ENCODE results near the gene UCN2. TPM values are rescaled to one million over a fixed set of nuclear protein-coding genes. Genes with fewer than 3 reads are reported as not detected.

The UCN2 gene, protein sequence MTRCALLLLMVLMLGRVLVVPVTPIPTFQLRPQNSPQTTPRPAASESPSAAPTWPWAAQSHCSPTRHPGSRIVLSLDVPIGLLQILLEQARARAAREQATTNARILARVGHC
- total RNA-seq = not detected

- Mint-ChIP-seq H3K27ac (no peak within 1 kb of the TSS), H3K4me1 (peaks cover 42% of the 10 kb centered on the region), H3K36me3 (ENCODE audit: low read depth) (no peaks in the 10 kb centered on the region), H3K27me3 (no peaks in the 10 kb centered on the region), H3K9me3 (no peaks in the 10 kb centered on the region), H3K4me3 (no peak within 1 kb of the TSS)
- ChIA-PET CTCF (interaction anchor here (1.4 to 1.9 kb wide), 2 partner anchors 15 to 163 kb away, joined by 5 to 6 read pairs; no protein-coding TSS in a partner anchor), POLR2A (interaction anchor here (1.3 kb wide), 1 partner anchor 16 kb away, joined by 3 read pairs; no protein-coding TSS in a partner anchor)
- no peak for DNase-seq
These were observed at the start of gene UCN2 for GRCh38 chr3:48563382-48563918. UCN2 (minus strand) TSS chr3:48563781; CDS start chr3:48563124, 657 bp downstream.

GRCh38 chr3:48612309-48612708 lies 48.7 kb upstream of the UCN2 start:
- CTCF ChIA-PET = interaction anchor here (0.6 to 4.8 kb wide), 6 partner anchors 23 to 580 kb away, joined by 3 to 27 read pairs (median 4); partner anchors contain the start of genes SLC26A6 and WDR6
- Mint-ChIP-seq H3K27ac (no peak overlapping the region), H3K9me3 (peaks cover 4% of the 10 kb centered on the region), H3K27me3 (no peaks in the 10 kb centered on the region), H3K36me3 (ENCODE audit: low read depth) (peaks cover 18% of the 10 kb centered on the region), H3K4me3 (no peak overlapping the region), H3K4me1 (peaks cover 34% of the 10 kb centered on the region)
- no peak for DNase-seq
- POLR2A ChIA-PET = interaction anchor here (1.6 kb wide), 1 partner anchor 10 kb away, joined by 5 read pairs; no protein-coding TSS in a partner anchor

DNA sequence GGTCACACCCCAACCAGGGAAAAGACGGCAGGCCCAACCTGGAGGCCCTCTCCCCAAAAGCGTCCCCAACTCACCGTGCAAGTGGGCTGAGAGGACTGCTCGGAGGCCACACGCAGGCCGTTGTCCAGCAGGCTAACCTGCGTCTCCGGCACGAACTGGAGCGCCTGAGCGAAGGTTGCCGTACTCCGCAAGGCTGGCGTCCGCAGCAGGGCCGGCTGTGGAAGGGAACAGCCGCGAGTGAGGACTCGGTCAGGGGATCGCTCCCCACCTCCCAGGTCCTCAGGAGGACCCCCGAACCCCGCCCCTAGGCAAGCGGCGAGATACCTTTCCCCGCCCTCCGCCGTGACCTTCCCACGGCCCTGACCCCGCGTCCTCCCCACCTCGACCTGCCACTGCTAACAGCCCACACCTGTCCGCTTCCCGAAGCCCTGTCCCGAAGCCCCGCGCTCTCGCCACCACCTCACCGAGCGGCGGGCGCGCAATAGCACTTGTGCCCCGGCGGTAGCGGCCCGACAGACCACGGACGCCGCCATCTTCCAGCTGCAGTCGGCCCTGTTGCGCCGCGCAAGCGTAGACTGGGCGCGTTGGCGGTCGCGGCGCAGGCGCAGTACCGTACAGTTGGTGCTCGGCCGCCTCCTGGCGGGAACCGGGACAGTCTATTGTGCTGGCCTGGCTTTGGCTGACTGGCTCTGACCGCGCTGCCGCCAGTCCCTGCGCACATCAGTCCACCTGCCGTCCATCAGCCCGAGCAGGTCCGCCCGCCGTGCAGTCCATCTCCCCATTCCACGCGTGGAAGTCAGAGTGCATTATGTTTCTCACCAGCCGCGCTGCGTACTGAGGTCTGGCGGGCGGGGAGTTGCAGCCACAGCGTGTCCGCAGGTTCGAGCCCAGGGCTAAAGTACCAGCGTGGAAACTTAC lies 45.8 kb upstream of the UCN2 start, which contains the start of gene UQCRC1:
Gene UQCRC1 (minus strand): TSS at position 559 of the 918 bp plus-strand sequence. CDS start 26 bp downstream, at position 533.
- Mint-ChIP-seq H3K27me3 (no peaks in the 10 kb centered on the region), H3K4me3 (peak within 1 kb of the TSS; percentile 99), H3K4me1 (peaks cover 31% of the 10 kb centered on the region), H3K27ac (peak within 1 kb of the TSS; percentile 95), H3K36me3 (ENCODE audit: low read depth) (peaks cover 29% of the 10 kb centered on the region), H3K9me3 (no peaks in the 10 kb centered on the region)
- ChIA-PET CTCF (interaction anchor here (0.6 to 4.8 kb wide), 9 partner anchors 8 to 208 kb away, joined by 3 to 27 read pairs (median 4); partner anchors contain the start of genes CELSR3, SLC26A6 and TMEM89), POLR2A (interaction anchor here (0.8 to 1.5 kb wide), 4 partner anchors 10 to 363 kb away, joined by 3 to 9 read pairs (median 3); partner anchors contain the start of gene SLC26A6)
- peak; percentile 94 for DNase-seq

GRCh38 chr3:48607519-48607918 lies 43.9 kb upstream of the UCN2 start:
- no peak for DNase-seq
- ChIA-PET POLR2A (no interaction called here), CTCF (no interaction called here)
- Mint-ChIP-seq H3K27ac (no peak overlapping the region), H3K4me1 (peaks cover 20% of the 10 kb centered on the region), H3K4me3 (no peak overlapping the region), H3K27me3 (no peaks in the 10 kb centered on the region), H3K36me3 (ENCODE audit: low read depth) (peaks cover 44% of the 10 kb centered on the region), H3K9me3 (no peaks in the 10 kb centered on the region)

- no peak for DNase-seq
- Mint-ChIP-seq H3K27ac (no peak overlapping the region), H3K4me3 (no peak overlapping the region), H3K36me3 (ENCODE audit: low read depth) (peaks cover 66% of the 10 kb centered on the region), H3K27me3 (no peaks in the 10 kb centered on the region), H3K4me1 (no peaks in the 10 kb centered on the region), H3K9me3 (no peaks in the 10 kb centered on the region)
- CTCF ChIA-PET = no interaction called here
- POLR2A ChIA-PET = interaction anchor here (1.4 kb wide), 1 partner anchor 11 kb away, joined by 5 read pairs; no protein-coding TSS in a partner anchor
These were observed 38.0 kb upstream of the UCN2 start for GRCh38 chr3:48601622-48601994.

DNA sequence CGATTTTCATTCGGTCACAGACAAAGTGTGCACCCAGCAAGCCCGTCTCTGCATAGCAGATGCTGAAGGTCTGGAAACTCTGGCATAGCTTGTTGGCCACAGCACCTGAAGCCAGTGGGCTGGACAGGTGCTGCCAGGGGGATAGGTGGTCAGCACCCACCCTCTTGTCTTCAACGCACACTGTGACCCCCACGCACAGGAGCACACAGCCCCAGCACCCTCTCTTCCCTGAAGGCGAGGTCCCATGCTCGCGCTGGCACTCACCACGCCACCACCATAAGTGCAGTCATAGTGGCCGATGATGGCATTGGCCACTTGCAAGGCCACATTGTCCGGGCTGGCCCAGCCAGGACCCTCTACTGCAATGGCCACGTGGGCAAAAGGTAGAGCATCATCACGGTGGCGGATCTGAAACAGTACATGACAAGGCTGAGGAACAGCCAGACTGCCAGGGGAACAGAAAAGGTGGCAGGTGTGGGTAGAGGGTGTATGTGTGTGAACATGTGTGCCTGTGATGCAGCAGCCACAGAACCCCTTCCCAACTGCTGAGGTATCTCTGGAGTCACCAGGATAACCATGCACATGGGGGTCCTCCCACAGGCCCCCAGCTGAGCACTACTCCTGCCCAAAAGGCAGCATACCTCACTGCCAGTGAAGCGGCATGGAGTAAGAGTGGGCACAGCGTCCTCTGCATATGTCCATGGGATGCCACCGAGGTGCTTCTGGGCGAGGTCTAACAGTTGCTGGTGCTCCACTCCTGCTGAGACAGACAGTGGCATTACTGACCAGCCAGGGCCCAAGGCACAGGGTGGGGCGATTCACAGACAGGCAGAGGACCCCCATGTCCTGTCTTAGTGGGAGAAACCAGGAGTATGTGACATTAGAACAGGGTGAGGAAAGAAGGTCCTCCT lies 37.4 kb upstream of the UCN2 start:
- peaks cover 3% of the 10 kb centered on the region for H3K27me3 Mint-ChIP-seq
- H3K36me3 Mint-ChIP-seq (ENCODE audit: low read depth) = peaks cover 65% of the 10 kb centered on the region
- H3K4me3 Mint-ChIP-seq = no peak overlapping the region
- ChIA-PET CTCF (no interaction called here), POLR2A (interaction anchor here (1.4 kb wide), 1 partner anchor 12 kb away, joined by 5 read pairs; no protein-coding TSS in a partner anchor)
- no peak overlapping the region for H3K27ac Mint-ChIP-seq
- DNase-seq = no peak
- no peaks in the 10 kb centered on the region for H3K9me3 Mint-ChIP-seq
- H3K4me1 Mint-ChIP-seq = peaks cover 2% of the 10 kb centered on the region

DNA sequence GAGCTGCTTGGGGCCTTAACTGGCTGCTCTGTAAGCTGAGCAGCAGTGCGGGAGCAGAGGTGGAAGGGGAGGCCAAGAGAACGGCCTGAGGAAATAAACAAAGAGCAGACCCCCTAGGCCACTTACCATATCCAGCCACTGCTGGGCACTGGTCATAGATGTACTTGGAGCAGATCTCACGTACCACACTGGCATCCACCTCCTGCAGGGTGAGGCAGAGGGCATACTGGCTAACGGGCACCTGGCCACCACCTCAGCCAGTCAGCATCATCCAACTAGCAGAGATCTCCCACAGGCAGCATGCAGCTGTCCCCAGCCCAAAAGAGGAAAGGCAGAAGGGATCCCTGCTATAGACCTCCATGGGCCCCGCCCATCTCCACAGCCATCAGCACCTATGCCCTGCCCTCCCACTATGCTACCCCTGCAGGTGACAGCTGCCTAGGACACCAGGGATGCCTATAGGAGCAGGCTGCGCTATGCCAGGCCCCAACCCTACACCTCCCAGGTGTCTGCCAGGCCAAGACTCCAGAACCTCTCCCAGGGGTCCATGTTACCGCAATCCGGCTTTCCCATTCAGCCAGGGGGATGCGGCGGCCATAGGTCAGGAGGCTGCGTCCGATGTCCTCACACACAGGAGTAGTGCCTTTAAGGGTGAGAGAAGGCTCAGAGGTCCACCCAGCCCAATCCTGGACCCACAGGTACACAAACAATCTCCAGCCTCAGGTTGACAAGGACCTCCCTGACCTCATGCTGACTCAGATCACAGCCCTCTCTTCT lies 36.1 kb upstream of the UCN2 start:
- Mint-ChIP-seq H3K4me3 (no peak overlapping the region), H3K27me3 (peaks cover 8% of the 10 kb centered on the region), H3K36me3 (ENCODE audit: low read depth) (peaks cover 54% of the 10 kb centered on the region), H3K27ac (no peak overlapping the region), H3K9me3 (no peaks in the 10 kb centered on the region), H3K4me1 (peaks cover 2% of the 10 kb centered on the region)
- ChIA-PET POLR2A (no interaction called here), CTCF (no interaction called here)
- DNase-seq = no peak

DNA sequence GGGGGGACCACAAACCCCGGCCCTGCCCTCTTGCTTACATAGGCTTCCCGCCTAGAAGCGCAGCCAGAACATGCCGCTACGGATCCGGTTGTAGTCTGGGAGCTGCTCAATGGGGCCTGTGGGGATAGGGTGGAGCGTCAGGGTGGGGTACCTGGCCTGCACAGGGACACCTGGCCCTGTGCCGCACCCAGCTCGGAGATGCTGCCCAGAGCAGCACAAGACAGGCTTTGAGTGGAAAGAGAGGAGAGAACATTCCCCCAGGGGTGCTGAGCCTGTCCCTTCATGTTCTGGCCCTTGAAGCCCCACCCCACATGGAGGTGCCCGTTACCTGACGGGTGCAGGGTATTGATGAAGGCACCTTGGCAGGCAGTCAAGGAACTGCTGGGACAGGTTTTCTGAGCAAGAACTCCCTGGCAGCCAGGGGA lies 35.5 kb upstream of the UCN2 start:
- peaks cover 7% of the 10 kb centered on the region for H3K4me1 Mint-ChIP-seq
- CTCF ChIA-PET = no interaction called here
- no peak for DNase-seq
- peaks cover 48% of the 10 kb centered on the region for H3K36me3 Mint-ChIP-seq (ENCODE audit: low read depth)
- no peak overlapping the region for H3K27ac Mint-ChIP-seq
- no peak overlapping the region for H3K4me3 Mint-ChIP-seq
- POLR2A ChIA-PET = no interaction called here
- H3K27me3 Mint-ChIP-seq = peaks cover 13% of the 10 kb centered on the region
- H3K9me3 Mint-ChIP-seq = no peaks in the 10 kb centered on the region

- H3K27me3 Mint-ChIP-seq = peaks cover 16% of the 10 kb centered on the region
- peaks cover 7% of the 10 kb centered on the region for H3K4me1 Mint-ChIP-seq
- no peak overlapping the region for H3K27ac Mint-ChIP-seq
- H3K4me3 Mint-ChIP-seq = no peak overlapping the region
- CTCF ChIA-PET = interaction anchor here (1.0 kb wide), 1 partner anchor 58 kb away, joined by 3 read pairs; no protein-coding TSS in a partner anchor
- no peak for DNase-seq
- H3K36me3 Mint-ChIP-seq (ENCODE audit: low read depth) = peaks cover 44% of the 10 kb centered on the region
- POLR2A ChIA-PET = no interaction called here
- H3K9me3 Mint-ChIP-seq = no peaks in the 10 kb centered on the region
These were observed 34.9 kb upstream of the UCN2 start for GRCh38 chr3:48598323-48599076.

- H3K27me3 Mint-ChIP-seq = peaks cover 19% of the 10 kb centered on the region
- H3K36me3 Mint-ChIP-seq (ENCODE audit: low read depth) = peaks cover 34% of the 10 kb centered on the region
- ChIA-PET POLR2A (no interaction called here), CTCF (interaction anchor here (1.0 kb wide), 1 partner anchor 59 kb away, joined by 3 read pairs; no protein-coding TSS in a partner anchor)
- H3K9me3 Mint-ChIP-seq = no peaks in the 10 kb centered on the region
- no peak overlapping the region for H3K4me3 Mint-ChIP-seq
- H3K27ac Mint-ChIP-seq = no peak overlapping the region
- DNase-seq = no peak
- H3K4me1 Mint-ChIP-seq = peaks cover 7% of the 10 kb centered on the region
These were observed 33.8 kb upstream of the UCN2 start for GRCh38 chr3:48597408-48597800.

DNA sequence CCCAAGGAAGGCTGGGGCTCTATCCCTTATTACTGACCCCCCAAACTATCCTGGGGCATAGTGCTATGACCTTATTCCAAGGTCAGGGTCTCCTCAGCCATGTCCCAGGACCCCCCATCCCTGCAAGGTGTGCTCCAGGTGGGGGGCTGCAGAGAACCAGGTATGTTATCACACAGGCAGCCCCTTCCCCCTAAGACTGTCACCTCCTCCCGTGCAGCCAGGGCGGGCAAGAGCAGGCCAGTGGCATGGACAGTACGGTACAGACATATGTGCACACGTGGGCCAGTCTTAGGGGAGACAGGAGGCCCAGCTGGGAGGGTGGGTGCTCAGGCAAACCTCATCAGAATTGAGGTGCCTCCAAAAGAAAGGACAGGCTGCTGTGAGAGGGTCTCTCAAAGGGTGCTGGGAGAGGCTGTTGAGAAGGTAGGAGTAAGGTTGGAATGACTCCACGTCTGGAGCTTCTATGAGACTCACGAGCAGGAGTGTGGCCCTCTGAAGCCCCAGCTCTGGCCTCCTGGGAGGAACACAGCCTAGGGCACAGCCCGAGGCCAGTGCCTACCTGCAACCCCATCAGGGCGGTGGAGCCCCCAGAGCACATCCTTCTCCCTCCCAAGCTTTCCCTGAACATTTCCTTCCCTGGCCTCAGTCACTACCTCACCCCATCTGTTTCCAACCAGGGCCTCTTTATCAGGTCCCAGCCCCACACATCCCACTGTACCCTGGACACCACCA lies 33.3 kb upstream of the UCN2 start:
- ChIA-PET CTCF (no interaction called here), POLR2A (no interaction called here)
- Mint-ChIP-seq H3K4me3 (no peak overlapping the region), H3K9me3 (no peaks in the 10 kb centered on the region), H3K36me3 (ENCODE audit: low read depth) (peaks cover 29% of the 10 kb centered on the region), H3K27me3 (peaks cover 19% of the 10 kb centered on the region), H3K27ac (no peak overlapping the region), H3K4me1 (peaks cover 7% of the 10 kb centered on the region)
- DNase-seq = no peak

Data from activated CD4-positive, alpha-beta memory T cell treated with anti-CD3 and anti-CD28 coated beads, Interleukin-2, amount 10 ng/mL, durations not matched to agents 7 days and 5 days (primary cell).